GM12878 (cell line): ENCODE data around the gene COMMD10. TPM values are rescaled to one million over a fixed set of nuclear protein-coding genes. Genes with fewer than 3 reads are reported as not detected.

Experiments
- ATAC-seq: fragments of 200-7000 bp; cut with Tn5 transposase; 3 replicates; pipeline ENCODE4 v1.9.1; 2020; ENCODE audit warnings: mild to moderate bottlenecking, moderate library complexity
- BruUV-seq: library from RNA; stranded (reverse); fragments of 400-500 nt; replicated peaks from 2 replicates; lab custom pipeline; 2021; lab: Mats Ljungman, UMichigan
- CTCF ChIA-PET: fragments of 300-600 bp; sonication (Branson Sonifier 250); formaldehyde crosslinking; extraction: SDS; loops from one replicate; lab custom pipeline; 2021; ENCODE audit warnings: inconsistent platforms; lab: Yijun Ruan, JAX
- POLR2A ChIA-PET: fragments of 350-600 bp; formaldehyde crosslinking; extraction: SDS; loops from one replicate; lab custom pipeline; 2021; ENCODE audit warnings: inconsistent platforms; lab: Charles Lee
- RAD21 ChIA-PET: fragments of 300-600 bp; sonication (Branson Sonifier 250); formaldehyde crosslinking; loops from one replicate; lab custom pipeline; 2023; ENCODE audit warnings: antibody characterized with exemption; ENCODE audit not compliant: unreplicated experiment; lab: Charles Lee
- SMC1A ChIA-PET: fragments of 300-600 bp; sonication (Branson Sonifier 250); formaldehyde crosslinking; loops from one replicate; lab custom pipeline; 2023; ENCODE audit not compliant: unreplicated experiment, uncharacterized antibody; lab: Charles Lee
- DNase-seq: peaks from one replicate; pipeline ENCODE4 v3.0.0-alpha.2; 2011; ENCODE audit warnings: low read depth, low spot score
- FAIRE-seq: peaks from 3 replicates; lab custom pipeline; 2011; peaks lifted over from hg19 to GRCh38; lab: Jason Lieb, UNC
- H2AFZ ChIP-seq: 2 replicates; pipeline ENCODE4 v1.6.0; 2011; ENCODE audit warnings: low read depth, low read length, control low read depth; ENCODE audit not compliant: control insufficient read depth
- H3K27ac ChIP-seq: 2 replicates; pipeline ENCODE4 v1.5.1; 2011; ENCODE audit warnings: control low read depth; ENCODE audit not compliant: control insufficient read depth, insufficient read depth
- H3K27me3 ChIP-seq, 2 experiments: replicated peaks in 1 of 2; 2 replicates each; pipeline versions ENCODE4 v1.6.0 to v1.6.1; 2011; ENCODE audit warnings: low read length in 1 of 2; ENCODE audit not compliant: control insufficient read depth in 2 of 2, insufficient read depth in 2 of 2
- H3K36me3 ChIP-seq, 2 experiments: 2 replicates each; pipeline ENCODE4 v1.5.1; 2011; ENCODE audit warnings: low read length in 1 of 2; ENCODE audit not compliant: control insufficient read depth in 2 of 2, insufficient read depth in 2 of 2
- H3K4me1 ChIP-seq: 2 replicates; pipeline ENCODE4 v1.6.1; 2011; ENCODE audit warnings: mild to moderate bottlenecking, low read length, moderate library complexity, mixed read lengths; ENCODE audit not compliant: control insufficient read depth, insufficient read depth
- H3K4me2 ChIP-seq: 2 replicates; pipeline ENCODE4 v1.6.0; 2011; ENCODE audit warnings: control low read depth; ENCODE audit not compliant: control insufficient read depth, insufficient read depth
- H3K4me3 ChIP-seq: fragments of 200-600 bp; sonication (generic); 2 replicates; pipeline ENCODE4 v1.5.1; 2016
- H3K79me2 ChIP-seq: 2 replicates; pipeline ENCODE4 v1.6.0; 2011; ENCODE audit warnings: low read length; ENCODE audit not compliant: control insufficient read depth, insufficient read depth
- H3K9ac ChIP-seq: 2 replicates; pipeline ENCODE4 v1.8.0; 2011; ENCODE audit warnings: low read length, control low read depth, mixed read lengths; ENCODE audit not compliant: control insufficient read depth, insufficient read depth
- H3K9me3 ChIP-seq: replicated peaks from 3 replicates; pipeline ENCODE4 v1.5.1; 2011; ENCODE audit warnings: mild to moderate bottlenecking, low read length; ENCODE audit not compliant: control insufficient read depth, insufficient read depth
- H4K20me1 ChIP-seq: 2 replicates; pipeline ENCODE4 v1.6.0; 2011; ENCODE audit not compliant: control insufficient read depth, insufficient read depth
- BACH1 ChIP-seq: fragments of 450-650 bp; IDR thresholded peaks from 2 replicates; pipeline ENCODE4 v1.6.1; 2017; ENCODE audit warnings: mild to moderate bottlenecking, borderline replicate concordance
- DPF2 ChIP-seq: fragments of 450-650 bp; IDR thresholded peaks from 2 replicates; pipeline ENCODE4 v1.6.1; 2017; ENCODE audit warnings: mild to moderate bottlenecking
- GABPA ChIP-seq: IDR thresholded peaks from 2 replicates; pipeline ENCODE4 v1.6.1; 2014; ENCODE audit warnings: antibody characterized with exemption, low read depth, mild to moderate bottlenecking, inconsistent platforms
- HCFC1 ChIP-seq: fragments of 150-350 bp; IDR thresholded peaks from 2 replicates; pipeline ENCODE4 v1.6.1; 2014; ENCODE audit warnings: low read length
- MYC ChIP-seq: IDR thresholded peaks from 2 replicates; pipeline ENCODE4 v1.6.1; 2011; ENCODE audit warnings: mild to moderate bottlenecking, low read length, moderate library complexity, inconsistent platforms; ENCODE audit not compliant: insufficient read depth, insufficient replicate concordance, insufficient read length, severe bottlenecking
- RAD21 ChIP-seq: IDR thresholded peaks from 2 replicates; pipeline ENCODE4 v1.6.1; 2011; ENCODE audit warnings: mild to moderate bottlenecking, low read depth, low read length, moderate library complexity; ENCODE audit not compliant: insufficient read depth
- SMAD5 ChIP-seq: IDR thresholded peaks from 2 replicates; pipeline ENCODE4 v1.6.1; 2016; ENCODE audit warnings: antibody characterized with exemption, low read depth
- ZNF207 ChIP-seq: fragments of 450-650 bp; IDR thresholded peaks from 2 replicates; pipeline ENCODE4 v1.6.1; 2014; ENCODE audit warnings: antibody characterized with exemption, mild to moderate bottlenecking, borderline replicate concordance
- WGBS: methylation state at CpG from one replicate; pipeline ENCODE4 v1.1.6; 2016; ENCODE audit warnings: low lambda C conversion rate; ENCODE audit not compliant: insufficient replicate concordance, insufficient coverage; ENCODE audit errors: missing lambda C conversion rate; 5-methylcytosine and 5-hydroxymethylcytosine counted together
- in situ Hi-C: fragments of 300-500 bp; cut with MboI; formaldehyde crosslinking; loops from 9 replicates; pipeline ENCODE4 v1.14.3; 2018; ENCODE audit warnings: mixed read lengths
- intact Hi-C: fragments of 100-400 bp; cut with micrococcal nuclease; formaldehyde crosslinking; loops from one replicate; pipeline ENCODE4 v1.14.2; 2022; ENCODE audit not compliant: unreplicated experiment
- polyA plus RNA-seq, 11 experiments: library from polyadenylated mRNA; depleted of rRNA in 4 of 11; unstranded in 6 of 11; stranded (reverse) in 5 of 11; fragments of >200 nt; fragmentation: Nextera tagmentation in 4 of 11; fragmentation: Illumina TruSeq in 1 of 11; extraction: Ambion mirVana in 4 of 11; extraction: Trizol in 1 of 11; gene quantifications; 1 replicate in 1 of 11; 2 replicates in 10 of 11; pipeline versions ENCODE4 v1.2.1 to v1.2.3, GENCODE V29; 2011 to 2016; ENCODE audit warnings: inconsistent platforms in 2 of 11, missing spikeins in 2 of 11, low read depth in 1 of 11
- total RNA-seq, 4 experiments: library from RNA; depleted of rRNA in 3 of 4; stranded (reverse); fragments of >200 nt in 3 of 4; fragmentation: Illumina TruSeq in 1 of 4; extraction: Trizol in 1 of 4; gene quantifications; 2 replicates each; pipeline versions ENCODE4 v1.2.1 to v1.2.3, GENCODE V29; 2013 to 2021
- TF ChIP-seq, protein P1 (sequence below): fragments of 450-650 bp; IDR thresholded peaks from 2 replicates; pipeline ENCODE4 v1.6.1; 2016; ENCODE audit warnings: mild to moderate bottlenecking

Gene COMMD10
- total and polyA plus RNA-seq, 10 of the 15 experiments (the other 5 are each of a cell fraction or from before 2014, with no cell fraction given), result 19.6 to 98.7 (median 28.0) TPM

DNA sequence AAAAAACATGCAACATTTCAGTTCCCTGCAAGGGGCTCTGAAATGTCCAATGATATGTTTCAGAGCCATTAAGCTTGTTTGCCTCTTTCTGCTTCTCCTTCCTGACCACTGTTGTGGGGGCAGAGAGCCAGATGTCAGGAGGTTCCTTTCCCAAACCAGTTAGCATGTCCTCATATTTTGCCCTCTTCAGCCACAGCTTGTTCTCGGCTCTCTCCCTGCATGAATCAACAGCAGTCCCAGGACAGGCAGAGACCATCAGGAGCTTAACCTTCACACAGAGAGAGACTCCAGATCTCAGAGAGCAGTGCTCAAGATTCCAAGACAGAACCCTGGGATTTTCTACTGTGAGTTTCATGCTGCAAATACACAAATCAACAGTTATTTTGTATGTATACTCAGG, 218.5 kb downstream of the COMMD10 start:
- Histone ChIP-seq H3K9me3 (no peaks in the 10 kb centered on the region; the same call in 1 of the 3 replicates), H4K20me1 (no peaks in the 10 kb centered on the region), H3K4me3 (no peak overlapping the region), H3K27ac (no peak overlapping the region), H3K4me2 (no peak overlapping the region), H2AFZ (no peak overlapping the region), H3K9ac (no peak overlapping the region)
- ATAC-seq, result no peak
- SMC1A ChIA-PET, result interaction anchor here (0.9 to 1.5 kb wide), 3 partner anchors 16 to 112 kb away, joined by 3 to 6 read pairs (median 3); no protein-coding TSS in a partner anchor
- CTCF ChIA-PET, result interaction anchor here (1.2 kb wide), 1 partner anchor 16 kb away, joined by 3 read pairs; no protein-coding TSS in a partner anchor
- 85% methylated on average over 1 of the region's 1 CpG for WGBS
- intact Hi-C loops, result no loop called here
- TF ChIP-seq RAD21 (no peak), GABPA (no peak), HCFC1 (no peak), BACH1 (no peak), SMAD5 (no peak), ZNF207 (no peak), MYC (no peak), DPF2 (no peak)
- TF ChIP-seq, protein P1, sequence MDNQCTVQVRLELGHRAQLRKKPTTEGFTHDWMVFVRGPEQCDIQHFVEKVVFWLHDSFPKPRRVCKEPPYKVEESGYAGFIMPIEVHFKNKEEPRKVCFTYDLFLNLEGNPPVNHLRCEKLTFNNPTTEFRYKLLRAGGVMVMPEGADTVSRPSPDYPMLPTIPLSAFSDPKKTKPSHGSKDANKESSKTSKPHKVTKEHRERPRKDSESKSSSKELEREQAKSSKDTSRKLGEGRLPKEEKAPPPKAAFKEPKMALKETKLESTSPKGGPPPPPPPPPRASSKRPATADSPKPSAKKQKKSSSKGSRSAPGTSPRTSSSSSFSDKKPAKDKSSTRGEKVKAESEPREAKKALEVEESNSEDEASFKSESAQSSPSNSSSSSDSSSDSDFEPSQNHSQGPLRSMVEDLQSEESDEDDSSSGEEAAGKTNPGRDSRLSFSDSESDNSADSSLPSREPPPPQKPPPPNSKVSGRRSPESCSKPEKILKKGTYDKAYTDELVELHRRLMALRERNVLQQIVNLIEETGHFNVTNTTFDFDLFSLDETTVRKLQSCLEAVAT, result no peak
- TF ChIP-seq, all 136 proteins: peak for 0
- in situ Hi-C loops, result no loop called here
- RAD21 ChIA-PET, result interaction anchor here (0.7 kb wide), 1 partner anchor 267 kb away, joined by 6 read pairs; no protein-coding TSS in a partner anchor
- DNase-seq (no peak), FAIRE-seq (no peak)
- H3K4me1 ChIP-seq, result no peaks in the 10 kb centered on the region
- H3K27me3 ChIP-seq, result no peaks in the 10 kb centered on the region
- no peaks in the 10 kb centered on the region for H3K79me2 ChIP-seq
- peaks cover 0 to 6% of the 10 kb centered on the region in 2 experiments; a peak in 1 of 4 replicates for H3K36me3 ChIP-seq
- no TSS peak for BruUV-seq
- POLR2A ChIA-PET, result interaction anchor here (0.7 kb wide), 1 partner anchor 689 kb away, joined by 9 read pairs; no protein-coding TSS in a partner anchor
